ENCODE results near the gene MXD4.
"Not testable (repeated sequence)": the region's sequence is repeated elsewhere in the genome, so short reads cannot be mapped to it uniquely, and the experiment has no call there.

MXD4 gene

DNA sequence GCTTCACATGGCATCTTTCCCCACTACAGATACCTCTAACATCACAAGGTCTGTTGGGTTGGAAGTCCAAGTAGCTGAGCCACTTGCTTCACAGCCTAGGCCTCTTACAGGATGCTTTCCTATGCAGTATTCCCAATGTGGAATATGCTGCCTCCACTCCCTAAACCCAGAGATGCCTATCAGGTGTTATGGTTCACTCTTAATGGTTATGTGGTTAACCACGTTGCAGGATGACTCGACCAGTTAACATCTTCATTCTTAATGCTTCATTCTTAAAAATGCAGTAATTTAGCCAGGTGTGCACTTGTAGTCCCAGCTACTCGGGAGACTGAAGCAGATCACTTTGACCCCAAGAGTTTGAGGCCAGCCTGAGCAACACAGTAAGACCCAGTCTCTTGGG lies 44.2 kb downstream of the MXD4 start:
- DNase-seq, result peak; percentile 37

DNA sequence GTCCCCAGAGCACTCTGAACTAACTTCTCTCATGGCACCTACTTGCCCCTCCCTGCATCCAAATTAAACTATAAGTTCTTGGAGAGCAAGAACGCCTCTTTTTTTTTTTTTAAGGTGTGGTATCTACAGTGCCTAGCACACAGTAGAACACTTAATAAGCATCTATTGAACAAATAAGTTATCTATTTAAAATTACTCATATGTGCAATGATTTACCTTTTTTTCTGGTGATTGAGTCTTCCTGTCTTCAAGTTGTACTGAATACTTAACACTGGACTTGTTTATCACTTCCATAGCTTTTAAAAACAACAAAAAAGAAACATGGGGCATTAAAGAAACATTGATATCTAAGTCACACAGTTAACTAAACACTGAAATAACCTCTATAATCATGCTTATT lies 49.1 kb downstream of the MXD4 start:
- DNase-seq, result no peak

GRCh38 chr4:2202789-2203188 lies 59.1 kb downstream of the MXD4 start:
- DNase-seq, result not testable (repeated sequence)

All from NCI-H226 (cell line).